SKM-1 treated with dmso at 0.1 percent for 144 hours (cell line): Measurements from ENCODE around the gene SLIT1.

Experiments used
- DNase-seq: peaks from one replicate; lab custom pipeline; 2025; ENCODE audit not compliant: unreplicated experiment; lab: John Stamatoyannopoulos, UW

SLIT1 gene

DNA sequence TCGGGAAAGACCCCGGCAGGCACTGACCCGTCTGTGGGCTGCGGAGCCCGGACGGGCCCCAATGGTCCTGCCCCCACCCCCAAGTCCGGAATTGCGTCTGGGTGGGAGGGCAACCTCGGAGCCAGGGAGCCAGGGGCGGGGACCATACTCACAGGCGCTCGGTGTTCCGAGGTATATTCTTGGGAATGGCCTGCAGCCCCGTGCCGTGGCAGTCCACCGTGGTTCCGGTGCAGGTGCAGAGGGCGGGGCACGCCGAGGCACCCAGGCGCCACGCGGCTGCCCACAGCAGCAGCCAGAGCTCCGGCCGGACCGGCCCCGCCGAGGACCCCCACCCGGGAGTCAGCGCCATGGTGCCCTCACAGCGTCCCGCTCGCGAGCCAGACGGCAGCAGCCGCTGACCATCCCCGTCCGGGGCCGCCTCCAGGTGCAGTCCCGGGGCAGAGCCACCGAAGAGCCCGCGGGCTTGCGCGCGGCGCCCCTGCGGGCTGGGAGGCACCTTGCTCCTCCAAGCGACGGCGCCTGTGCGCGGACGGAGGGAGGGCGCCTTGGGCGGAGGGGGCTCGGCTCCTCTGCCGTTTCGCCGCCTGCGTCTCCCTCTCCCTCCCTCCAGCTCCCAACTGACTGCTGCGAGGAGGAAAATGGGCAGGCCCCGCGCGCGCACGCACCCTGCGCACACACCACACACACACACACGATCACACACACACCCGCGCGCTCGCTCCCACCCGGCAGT lies at the start of gene SLIT1:
SLIT1 (minus strand) TSS at position 634 of the 733 bp plus-strand sequence; CDS start at position 349, 285 bp downstream.
- DNase-seq = no peak

DNA sequence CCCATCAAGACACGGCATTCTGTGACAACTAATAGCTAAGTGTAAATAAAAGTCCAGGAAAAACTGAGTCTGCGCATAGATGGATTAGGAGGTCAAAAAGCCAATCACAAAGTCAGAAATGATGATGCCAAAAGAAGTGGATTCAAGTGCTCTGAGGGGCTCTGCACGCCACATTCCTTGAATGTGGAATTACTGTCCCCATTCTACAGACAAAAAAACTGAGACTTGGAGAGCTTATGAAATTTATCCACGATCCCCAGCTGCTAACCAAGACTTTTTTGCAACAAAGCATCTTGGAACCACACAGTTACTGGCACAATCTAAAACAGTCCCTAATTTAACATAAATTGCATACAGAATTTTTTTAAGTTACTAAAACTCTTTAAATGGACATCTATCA lies 49.6 kb upstream of the SLIT1 start:
- no peak for DNase-seq

DNA sequence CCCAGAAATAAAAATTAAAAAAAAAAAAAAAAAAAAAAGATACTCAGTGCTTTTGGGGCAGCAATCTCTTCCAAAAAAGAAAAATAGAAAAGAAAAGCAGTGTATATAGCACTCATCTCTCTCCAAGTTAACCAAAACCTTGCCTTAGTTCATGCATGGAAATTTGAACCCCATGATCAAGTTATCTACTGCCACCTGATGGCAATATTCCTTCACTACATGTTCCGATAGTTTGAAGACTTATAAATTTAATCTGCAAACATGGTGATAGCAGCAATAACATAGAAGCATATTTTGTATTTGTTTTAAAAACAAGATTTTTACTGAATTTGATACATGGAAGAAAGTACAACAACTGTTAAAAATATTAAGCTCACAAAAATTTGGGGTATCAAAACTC lies 48.6 kb upstream of the SLIT1 start:
- peak; percentile 37 for DNase-seq

DNA sequence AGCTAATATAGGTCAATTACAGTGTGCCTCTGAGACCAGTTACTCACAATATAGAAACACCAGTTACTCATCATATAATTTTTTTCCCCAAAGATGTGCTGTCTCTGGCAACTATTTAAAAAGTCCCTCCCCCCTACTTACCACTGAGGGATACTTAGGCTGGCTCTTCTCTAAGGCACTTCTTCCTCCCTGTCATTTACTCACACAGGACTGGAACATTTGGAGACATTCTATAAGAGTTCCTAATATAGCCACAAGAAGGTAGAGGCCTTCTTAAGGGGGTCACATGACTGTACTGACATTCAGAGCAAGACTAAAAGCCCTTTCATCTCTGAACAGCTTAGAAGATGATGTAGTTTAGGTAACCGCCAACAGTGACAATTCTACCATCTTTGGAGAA lies 44.4 kb upstream of the SLIT1 start:
- DNase-seq = no peak

DNA sequence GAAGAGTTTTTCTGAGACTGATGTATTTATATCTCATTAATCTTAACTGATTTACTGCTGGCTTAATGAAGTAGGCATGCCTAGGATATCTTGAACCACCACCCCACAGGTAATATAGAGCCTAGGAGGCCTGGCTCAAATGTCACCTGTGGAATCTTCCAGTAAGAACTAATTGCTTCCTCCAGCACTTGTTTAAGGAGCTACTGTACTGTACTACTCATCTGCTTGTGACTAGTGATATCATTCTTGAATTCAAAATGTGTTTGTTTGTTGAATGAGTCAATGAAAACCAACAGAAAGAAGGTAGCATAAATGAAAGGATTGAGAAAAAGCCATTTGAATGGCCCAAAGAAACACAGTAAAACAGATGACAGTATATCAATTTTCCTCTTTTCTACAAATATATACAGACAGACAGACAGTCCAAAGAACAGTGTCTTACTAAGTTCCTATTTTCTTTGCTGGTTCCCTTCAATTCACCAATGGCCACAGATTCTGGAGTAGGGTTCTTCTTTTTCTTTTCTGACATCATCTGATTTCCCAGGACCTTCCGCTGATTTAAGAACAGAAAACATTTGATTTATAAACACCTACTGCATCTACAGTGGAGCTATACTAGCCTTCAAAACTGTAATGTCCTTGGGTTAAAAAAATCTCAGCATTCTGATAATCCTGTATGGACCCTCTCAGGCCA lies 43.7 kb upstream of the SLIT1 start:
- no peak for DNase-seq

DNA sequence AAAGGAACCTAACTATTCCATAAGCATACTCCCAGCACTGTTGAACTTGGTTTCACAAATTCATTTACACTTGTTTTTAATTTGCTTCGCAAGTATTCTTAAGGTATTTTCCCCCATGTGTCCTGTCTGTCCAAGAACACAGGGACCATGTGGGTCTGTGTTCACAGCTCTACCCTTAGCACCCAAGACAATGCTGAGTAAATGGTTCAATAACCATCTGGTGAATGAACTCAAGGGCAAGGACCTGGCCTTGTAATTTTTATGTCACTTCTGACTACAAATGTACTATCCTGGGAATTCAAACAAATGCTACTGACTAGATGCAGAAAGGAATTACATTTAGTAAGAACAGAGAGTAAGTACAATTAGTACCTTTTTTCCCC lies 43.0 kb upstream of the SLIT1 start:
- DNase-seq = no peak

DNA sequence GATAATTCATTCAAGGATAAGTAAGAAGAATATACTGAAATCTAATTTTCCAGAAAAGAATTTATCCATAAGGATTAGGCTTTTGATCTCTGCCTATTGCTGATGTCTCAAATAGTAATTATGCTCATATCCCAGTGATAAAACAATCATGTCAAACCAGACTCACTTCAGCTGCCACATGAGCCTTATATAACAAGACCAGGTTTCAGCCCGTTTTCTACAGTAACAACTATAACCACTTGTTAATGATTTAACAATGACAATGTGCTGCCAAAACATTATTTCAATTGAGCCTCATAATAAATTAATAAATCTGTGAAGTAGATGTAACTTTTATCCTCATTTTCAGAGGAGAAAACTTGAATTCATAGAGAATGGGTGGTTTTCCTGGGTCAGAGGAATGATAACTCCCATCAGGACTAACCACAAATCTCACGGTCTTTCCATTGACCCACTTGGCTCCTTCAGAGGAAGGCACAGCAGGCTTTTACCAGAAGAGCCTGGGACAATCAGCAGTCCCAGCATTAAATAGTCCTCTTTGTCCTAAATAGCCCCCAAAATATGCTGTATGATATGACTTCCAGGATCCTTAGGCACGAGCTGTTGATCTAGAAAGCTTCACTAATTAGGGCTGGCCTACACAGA lies 42.5 kb upstream of the SLIT1 start:
- DNase-seq = no peak

DNA sequence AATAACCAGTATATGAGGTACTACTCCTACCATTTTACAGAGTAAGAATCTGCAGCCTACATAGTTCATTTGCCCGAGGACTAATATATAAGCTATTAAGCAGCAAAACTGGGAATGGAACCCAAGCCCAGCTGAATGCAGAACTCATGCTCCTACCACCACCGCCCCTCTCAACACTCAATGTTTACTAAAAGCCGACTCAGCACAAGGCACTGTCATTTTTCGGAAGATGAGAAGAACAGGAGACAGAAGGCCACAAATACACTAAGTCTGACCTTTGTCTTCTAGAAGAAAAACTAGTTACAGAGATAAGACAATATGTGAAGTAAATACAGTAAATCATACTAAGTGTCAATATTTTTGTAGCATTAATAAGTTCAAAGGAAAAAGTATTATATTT lies 40.6 kb upstream of the SLIT1 start:
- no peak for DNase-seq

DNA sequence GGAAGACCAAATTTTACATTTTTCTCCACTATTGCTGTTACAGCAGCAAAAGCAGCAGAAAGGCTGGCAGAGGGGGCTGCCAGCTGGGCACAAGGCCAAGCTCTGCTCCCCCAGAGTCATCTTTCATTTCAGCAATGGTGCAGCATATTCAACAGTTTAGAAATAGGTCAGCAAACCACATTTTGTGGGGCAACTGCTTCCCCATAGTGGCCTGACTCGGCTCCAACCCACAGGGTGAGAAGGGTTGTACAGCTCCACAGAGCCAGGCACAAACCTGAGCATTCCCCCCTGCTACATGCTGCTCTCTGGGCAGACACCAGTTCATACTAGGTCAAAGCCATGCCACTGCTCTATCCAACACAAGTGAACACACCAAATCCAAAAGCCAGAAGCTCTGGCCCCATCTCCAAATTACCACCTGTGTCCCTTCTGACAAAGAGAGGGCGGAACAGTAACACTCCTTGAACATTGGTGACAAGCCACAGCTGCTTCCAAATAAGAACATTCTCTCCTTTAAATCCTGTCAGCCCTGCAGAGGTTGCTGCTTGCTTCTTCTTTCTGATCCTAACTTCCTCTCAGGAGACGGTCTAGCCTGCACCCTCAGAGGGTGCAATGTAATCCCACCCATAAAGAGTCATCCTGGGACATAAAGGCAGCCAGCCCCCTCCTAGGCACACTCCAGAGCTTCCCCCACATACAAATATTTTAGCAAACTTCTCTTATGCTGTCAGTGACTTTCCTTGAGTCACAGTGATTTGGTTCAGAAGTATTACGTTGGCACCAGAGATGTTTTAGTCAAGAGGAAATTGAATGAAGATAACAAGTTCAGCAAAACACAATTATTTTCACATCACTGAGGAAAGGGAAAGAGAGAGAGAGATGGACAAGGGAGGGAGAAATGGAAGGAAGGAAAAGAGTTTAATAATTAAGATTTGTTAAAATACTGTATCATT lies 39.0 kb upstream of the SLIT1 start:
- DNase-seq = peak; percentile 6

DNA sequence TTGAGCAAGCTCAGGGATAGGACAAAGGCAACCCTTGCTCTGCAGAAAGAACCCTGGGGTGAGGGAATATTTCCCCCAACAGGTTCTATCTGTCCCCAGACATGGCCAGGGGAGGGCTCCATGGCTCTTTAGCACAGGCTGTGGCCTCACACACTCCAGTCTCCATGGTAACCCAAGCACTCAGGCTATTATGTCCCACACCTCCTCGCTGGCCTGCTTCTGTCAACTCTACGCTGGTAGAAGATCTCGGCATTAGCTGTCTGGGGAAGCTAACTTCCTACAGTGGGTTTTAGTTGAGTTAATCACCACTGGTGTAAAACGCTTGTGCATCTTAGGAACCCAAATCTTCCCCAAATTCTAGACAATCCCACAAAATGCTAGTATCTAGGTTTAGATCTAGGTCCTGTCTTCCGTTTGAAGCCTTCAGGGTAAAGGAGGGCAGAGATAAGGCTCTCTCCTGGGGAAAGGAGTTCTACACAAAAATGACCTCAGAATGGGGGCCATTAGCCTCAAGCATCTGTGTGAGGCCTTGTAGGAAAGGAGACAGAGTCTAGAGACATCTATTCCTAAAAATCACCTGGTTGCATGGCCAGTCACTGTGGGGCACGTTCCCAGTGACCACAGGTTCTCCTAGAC lies 36.7 kb upstream of the SLIT1 start:
- no peak for DNase-seq

DNA sequence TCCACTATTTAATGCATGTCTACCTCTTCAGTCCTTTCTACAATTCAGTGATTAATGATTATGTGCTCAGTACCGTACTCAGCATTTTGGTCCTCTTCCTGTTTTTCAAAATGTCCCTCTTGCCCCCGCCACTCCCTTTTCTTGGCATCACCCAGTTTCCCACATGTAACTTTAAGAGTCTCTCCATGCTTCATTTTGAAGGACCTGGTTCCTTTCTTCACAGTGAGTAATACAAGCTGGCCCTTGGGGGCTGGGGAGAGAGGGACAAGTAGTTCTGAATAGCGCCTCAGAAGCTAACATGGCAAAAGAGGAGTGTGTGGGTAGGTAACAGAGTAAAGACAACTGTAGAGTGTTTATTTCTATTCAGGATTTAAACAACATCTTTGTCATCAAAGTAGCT lies 34.6 kb upstream of the SLIT1 start:
- DNase-seq = no peak

DNA sequence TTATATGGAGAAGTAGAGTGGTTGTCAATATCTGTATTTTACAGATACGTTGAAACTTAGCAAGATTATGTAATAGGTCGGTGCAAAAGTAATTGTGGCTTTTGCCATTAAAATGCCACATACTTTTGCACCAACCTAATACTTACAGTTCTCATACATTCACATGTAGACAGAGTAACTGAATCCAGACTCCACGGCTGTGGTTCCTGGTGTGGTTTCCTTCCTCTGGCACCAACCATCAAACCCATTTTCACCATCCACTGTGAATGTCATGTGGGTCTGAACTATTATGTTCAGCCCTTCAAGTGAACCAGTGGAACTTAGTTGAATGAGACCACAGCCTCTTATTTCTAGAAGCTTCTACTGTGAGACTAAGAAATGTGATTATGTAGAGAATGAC lies 31.5 kb upstream of the SLIT1 start:
- DNase-seq = peak; percentile 15

DNA sequence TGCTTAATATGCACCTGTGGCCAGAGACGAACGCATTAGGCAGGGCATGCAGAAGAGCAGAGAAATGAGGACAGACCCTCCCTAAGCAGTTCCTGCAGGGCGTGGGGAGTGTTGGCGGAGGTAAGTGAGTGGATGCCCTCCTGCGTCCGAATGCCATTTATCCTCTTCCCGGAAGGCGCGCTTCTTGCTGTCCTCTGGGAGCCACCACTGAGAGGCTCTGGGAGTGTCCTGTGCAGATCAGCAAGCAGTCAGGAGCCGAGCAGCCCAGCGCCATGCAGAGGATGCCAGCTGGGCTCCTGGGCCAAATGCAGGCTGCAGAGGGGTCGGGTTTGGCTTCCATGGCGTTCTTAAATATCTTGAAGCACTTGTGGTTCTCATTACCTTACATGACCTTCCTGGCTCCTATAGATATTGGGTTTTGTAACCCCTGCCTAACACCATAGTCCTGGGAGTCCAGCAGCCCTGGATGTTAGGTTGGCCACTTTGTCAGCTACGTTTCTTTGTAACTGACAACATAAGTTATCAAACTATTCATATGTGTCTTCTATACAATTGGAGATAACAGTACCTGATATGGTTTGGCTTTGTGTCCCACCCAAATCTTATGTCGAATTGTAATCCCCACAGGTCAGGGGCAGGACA lies 30.0 kb upstream of the SLIT1 start:
- no peak for DNase-seq

DNA sequence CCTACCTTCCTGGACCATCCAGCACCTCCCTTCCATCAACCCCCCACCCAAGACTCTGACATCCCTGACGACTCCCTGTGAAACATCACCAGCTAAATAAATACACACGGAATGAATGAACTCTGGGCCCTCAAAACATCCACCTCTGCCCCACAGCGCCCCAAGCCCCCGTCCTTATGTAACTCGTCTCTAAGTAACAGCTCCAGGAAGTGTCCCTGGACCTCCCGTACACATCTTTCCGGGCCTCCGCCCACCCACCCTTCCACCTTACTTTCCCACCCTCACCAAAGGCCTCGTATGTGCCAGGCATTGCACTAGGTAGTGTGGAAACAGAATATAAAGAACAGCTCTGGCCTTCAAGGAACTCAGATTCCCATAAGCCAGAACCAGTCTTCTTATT lies 27.7 kb upstream of the SLIT1 start:
- DNase-seq = no peak

DNA sequence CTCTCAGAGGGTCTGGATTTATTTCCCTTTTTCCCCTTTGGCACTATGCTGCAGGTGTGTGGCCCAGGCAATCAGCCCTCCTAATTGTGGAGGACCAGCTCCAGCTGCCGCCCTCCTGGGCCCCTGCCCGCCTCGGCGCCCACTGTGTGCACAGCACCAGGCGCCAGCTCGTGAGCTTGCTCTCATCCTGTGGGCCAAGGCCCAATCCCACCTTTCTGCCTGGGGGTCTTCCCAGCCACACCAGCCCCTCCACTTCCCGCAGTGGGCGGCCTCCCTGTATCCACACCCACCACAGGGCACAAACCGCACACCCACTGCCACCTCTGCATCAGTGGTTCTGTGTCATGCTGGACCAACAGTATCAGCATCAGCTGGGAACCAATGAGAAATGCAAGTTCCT lies 25.5 kb upstream of the SLIT1 start:
- no peak for DNase-seq

DNA sequence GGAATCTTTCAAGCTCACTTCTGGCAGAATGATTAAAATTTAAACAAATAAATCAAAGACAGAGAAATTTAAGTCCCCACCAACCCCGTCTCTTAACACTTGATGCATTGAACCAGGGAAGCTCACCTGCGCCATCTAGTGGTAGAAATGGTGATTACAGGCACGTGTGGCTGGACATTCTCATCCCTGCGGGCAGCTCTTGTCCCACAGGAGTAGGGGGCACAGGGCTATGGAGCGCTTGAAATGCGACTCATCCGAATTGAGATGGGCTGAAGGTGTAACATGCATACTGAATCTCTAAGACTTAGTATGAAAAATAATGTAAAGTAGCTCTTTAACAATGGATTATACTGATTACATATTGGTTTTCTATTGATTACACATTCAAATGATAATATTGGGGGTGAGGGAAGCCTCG lies 24.8 kb upstream of the SLIT1 start:
- DNase-seq = peak; percentile 16

DNA sequence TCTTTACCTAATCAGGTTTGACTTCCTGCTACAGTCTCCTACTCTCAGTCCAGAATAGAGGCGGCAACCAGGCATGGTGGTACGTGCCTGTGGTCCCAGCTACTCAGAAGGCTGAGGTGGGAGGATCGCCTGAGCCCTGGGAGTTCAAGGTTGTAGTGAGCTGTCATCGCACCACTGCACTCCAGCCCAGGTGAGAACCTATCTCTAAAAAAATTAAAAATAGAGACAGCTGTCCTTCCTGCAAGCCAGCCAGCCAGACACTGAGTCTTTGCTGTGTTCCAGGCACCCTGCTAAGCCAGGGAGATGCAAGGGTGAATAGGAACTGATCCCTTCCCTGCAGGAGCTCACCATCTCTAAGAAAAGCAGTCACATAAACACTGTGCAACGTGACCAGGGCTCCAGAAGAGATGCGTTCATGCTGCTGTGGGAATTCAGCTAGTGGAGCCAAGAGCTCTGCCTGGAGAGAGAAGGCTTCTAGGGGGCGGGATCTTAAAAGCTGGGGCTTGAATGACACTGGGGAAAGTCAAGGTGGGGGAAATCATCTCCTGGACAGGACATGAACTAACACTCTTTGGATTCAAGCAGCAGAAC lies 22.1 kb upstream of the SLIT1 start:
- DNase-seq = no peak

DNA sequence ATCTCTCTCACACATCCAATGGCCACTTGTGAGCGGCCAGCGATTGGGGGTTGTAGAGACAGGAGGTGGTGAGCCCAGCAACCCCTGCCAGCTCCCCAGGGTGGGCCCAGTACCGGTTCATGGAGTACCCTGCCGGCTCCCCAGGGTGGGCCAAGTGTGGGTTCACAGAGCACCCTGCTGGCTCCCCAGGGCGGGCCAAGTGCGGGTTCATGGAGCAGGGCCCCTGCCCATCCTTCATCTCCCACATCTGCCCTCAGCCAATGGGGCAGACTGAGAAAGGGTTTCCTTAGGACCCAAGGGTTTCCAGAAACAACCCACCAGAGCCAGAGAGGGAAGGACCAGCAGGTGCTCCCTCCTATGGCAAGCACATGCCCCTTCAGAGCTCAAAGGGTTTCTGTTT lies 21.4 kb upstream of the SLIT1 start:
- no peak for DNase-seq

DNA sequence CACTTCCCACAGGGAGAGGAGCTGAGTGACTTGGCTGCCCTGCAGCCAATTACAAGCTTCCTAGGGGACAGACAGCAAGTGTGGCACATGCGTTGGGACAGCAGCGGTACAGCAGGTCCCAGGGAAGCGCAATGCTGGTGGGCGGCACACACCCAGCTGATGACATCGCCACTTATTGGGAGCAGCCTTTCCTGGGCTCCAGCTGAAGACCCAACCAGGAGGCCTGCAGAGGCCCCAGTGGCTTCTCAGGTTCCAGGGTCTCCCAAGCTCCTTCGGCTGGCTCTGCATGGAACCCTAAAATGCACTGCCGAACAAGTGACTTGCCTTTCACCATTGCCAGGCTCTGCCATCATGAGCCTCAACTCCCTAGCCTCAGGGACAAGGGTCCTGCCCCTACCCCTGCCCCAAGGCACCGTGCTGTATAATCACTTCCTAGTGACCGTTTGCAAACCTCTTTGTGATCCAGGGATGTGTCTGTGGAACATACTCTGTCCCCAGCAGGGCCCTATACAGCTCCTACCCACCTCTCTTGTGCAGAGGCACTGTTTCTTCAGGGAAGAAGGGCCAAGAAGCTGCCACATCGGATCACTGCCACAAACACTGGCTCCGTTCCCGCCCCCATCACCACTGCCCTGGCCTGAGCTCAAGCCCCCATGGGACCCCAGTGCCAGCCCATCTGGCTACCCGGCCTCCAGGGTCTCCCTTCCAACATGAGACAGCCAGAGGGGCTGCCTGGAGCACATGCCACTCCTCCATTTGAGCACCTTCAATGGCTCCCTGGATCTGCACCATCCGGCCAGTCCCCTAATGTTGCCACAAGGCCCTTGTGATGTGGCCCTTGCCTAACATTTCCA lies 19.3 kb upstream of the SLIT1 start:
- no peak for DNase-seq
